T47D (cell line): ENCODE results near the gene UBE4B.

Experiments used
- DNase-seq, 2 experiments: peaks; one replicate each; pipeline versions ENCODE4 v3.0.0 to v3.0.0-alpha.2; 2011 to 2012; ENCODE audit warnings: low read depth in 1 of 2, low spot score in 1 of 2
- JUND ChIP-seq: IDR thresholded peaks from 2 replicates; pipeline ENCODE4 v1.6.1; 2012; ENCODE audit warnings: low read depth
- in situ Hi-C: cut with HindIII; loops from 2 replicates; pipeline ENCODE4 v1.10.0; 2016; ENCODE audit warnings: low sequenced_read_pairs, low pct_unique_long_range_greater_than_20kb

Gene UBE4B

GRCh38 chr1:10160173-10160572 is 127.4 kb downstream of the UBE4B start:
- in situ Hi-C loops, result no loop called here
- no peak for DNase-seq
- no peak for TF ChIP-seq JUND

- TF ChIP-seq JUND, result no peak
- no peak for DNase-seq
- in situ Hi-C loops, result no loop called here
Observed at GRCh38 chr1:10160907-10161490, 128.2 kb downstream of the UBE4B start.

DNA sequence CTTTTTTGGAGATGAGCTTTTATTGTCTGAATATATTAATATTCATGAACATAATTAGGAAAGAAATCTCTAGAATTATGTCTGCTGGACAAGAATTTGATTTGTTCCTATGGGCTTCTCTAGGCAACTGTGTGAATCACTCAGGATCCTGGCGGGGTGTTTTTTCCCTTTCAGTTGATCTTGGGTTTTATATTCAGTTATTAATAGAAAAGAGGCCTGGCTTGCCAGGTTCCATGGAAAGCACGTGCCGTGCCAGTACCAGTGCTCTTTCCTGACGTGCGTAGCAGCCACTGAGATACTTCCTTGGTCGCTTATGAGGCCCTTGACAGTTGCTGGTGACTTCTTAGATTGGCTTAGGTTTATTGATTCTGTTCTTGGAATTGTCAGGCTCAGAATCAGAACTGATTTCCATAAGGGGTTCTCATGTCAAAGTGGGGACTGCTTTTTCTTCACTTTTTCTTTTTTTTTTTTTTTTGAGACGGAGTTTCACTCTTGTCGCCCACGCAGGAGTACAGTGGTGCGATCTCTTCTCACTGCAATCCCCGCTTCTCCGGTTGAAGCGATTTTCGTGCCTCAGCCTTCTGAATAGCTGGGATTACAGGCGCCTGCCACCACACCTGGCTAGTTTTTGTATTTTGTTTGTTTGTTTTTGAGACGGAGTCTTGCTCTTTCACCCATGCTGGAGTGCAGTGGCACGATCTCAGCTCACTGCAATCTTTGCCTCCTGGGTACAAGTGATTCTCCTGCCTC is 129.0 kb downstream of the UBE4B start:
- in situ Hi-C loops, result no loop called here
- DNase-seq, result no peak
- TF ChIP-seq JUND, result no peak

DNA sequence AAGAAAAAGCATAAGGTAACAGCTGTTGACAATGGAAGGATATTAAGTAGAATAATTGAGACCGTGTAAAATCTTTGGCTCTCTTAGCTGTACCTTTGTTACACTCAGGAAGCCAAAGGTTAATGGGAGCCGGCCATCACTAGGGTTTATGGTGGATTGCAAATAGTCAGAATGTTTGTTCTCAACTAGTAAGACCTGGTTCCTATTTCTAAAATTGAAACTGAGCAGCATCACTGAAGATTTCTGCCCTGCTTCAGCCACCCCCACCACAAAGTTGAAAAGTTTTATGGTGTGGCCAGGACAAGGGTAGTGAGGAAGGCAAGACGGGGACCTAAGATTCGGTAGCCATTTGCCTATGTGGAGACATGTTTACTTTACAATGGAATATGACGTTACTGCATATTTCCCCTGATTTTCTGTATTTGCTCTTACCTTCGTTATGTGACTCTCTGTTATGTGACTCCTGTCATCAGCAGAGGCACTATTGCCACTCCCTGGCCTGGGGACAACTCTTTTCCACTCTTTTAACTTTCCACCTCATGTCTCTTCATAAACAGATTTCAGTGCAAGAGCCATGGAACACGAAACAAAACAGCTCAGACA is 136.3 kb downstream of the UBE4B start:
- DNase-seq, result no peak
- TF ChIP-seq JUND, result no peak
- in situ Hi-C loops, result no loop called here

- in situ Hi-C loops, result no loop called here
- TF ChIP-seq JUND, result no peak
- DNase-seq, result no peak
Observed at GRCh38 chr1:10170239-10170574, 137.4 kb downstream of the UBE4B start.

- in situ Hi-C loops, result no loop called here
- DNase-seq, result no peak
- no peak for TF ChIP-seq JUND
Observed at GRCh38 chr1:10171105-10171767, 138.5 kb downstream of the UBE4B start.

DNA sequence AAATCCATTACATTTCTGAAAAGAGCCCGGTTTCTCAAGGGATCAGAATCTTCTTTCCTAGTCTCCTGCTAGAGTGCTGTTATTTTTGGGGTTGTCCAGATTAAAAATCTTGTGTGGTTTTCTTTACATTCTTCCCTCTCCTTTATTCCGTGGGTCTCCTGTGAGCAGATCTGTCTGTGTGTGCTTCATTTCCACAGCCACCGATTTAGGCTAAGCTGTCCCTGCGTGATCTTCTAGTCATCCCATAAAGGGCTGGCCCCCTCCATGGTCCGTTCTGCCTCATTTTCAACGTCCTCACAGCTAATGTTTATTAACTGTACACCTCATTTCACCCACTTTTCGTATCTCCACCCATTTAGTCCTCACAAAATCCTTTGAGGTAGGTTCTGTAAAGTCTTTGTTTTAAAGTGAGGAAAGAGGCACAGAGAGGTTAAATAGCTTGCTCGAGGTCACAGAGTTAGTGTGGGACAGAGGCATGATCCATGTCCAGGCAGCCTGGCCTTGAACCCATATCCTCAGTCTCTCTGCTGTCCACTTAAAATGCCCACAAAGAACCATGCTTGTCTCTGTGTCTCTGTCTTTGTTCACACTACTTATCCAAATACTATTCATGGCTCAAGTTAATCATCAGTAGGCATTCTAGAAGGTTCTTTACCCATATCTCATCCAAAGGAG is 139.4 kb downstream of the UBE4B start:
- in situ Hi-C loops, result no loop called here
- no peak for TF ChIP-seq JUND
- DNase-seq, result no peak

- in situ Hi-C loops, result no loop called here
- no peak for TF ChIP-seq JUND
Observed at GRCh38 chr1:10173582-10173981, 140.8 kb downstream of the UBE4B start.

DNA sequence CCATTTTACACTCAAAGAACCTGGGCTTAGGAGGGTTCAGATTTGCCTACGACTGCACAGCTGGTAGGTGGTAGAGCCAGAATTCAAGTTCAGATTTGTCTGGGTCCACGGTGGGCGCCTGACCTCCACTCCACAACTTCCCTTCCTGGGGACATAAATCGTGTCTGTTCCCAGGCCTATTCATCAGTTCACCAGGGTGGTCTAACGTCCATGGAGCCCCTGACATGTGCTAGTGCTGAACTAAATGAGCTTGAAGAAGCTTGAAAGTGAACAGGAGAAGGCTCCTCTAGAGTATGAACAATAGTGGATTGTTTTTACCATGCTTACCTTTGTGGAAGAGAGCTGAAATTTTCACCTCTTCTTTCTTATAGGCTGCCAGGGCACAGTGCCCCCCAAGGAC is 145.1 kb downstream of the UBE4B start:
- TF ChIP-seq JUND, result no peak
- no peak for DNase-seq
- in situ Hi-C loops, result no loop called here

More at GRCh38 chr1:10173582-10173981, 140.8 kb downstream of the UBE4B start:
- DNase-seq, result no peak

DNA sequence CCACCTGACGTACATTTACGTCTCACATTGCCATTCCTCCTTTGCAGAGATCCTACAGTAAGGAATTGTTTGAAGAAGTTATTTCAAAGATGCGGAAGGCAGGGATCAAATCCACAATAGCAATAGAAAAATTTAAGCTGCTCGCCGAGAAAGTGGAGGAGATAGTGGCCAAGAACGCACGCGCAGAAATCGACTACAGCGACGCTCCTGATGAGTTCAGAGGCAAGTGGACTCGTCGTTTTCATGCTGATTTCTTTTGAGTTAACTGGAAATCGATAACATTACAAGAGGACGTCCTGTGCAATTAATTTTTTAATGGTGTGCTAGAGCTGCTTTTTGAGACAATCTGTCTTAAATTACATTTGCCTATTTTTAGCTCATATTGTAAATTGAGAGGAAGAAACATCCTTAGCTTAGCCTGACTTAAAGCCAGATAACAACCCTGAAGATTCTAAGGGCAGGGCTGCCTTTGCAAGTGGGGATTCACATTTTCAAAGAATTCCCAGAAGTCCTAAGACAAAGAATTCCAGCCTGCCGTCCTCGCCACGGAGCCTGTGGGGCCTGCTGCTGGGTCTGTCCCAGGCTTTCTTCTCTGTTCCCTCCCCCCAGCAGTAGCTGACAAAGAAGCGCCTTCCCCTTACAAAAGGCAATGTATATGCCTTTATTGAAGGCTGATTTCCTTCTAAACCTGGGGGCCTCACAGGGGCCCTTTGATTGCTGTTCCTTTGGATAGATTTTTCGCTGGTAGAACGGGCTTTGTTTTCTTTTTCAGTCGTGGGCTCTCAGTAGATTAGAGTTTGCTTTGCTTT is 146.0 kb downstream of the UBE4B start:
- in situ Hi-C loops, result no loop called here
- DNase-seq, result no peak
- no peak for TF ChIP-seq JUND

DNA sequence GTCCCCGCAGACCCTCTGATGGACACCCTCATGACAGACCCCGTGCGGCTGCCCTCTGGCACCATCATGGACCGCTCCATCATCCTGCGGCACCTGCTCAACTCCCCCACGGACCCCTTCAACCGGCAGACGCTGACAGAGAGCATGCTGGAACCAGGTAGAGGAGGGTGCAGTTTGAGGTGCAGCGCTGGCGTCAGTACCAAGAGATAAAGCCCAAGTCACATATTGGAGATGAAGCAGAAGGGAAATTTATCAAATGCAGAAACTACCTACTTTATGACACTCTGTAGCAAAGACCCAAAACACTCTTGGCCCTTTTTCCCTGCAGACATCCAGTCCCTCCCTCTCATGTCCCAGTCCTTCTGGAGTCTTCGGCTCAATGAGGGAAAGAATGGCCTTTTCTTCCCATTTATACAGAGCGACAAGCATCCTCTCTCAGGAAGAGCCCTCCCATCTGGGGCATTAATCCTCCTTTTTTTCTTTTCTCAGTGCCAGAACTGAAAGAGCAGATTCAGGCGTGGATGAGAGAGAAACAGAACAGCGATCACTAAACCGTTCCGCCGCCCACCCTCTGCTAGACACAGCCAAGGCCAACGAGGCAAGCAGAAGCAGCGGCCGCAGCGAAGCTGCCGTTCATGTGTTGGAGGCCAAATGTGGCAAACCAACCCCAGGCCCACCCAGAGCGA is 146.8 kb downstream of the UBE4B start:
- no peak for TF ChIP-seq JUND
- no peak for DNase-seq
- in situ Hi-C loops, result no loop called here
